GM12891 (cell line): Measurements from ENCODE around the gene SMARCC2.

Source experiments
- PAX5 ChIP-seq: IDR thresholded peaks from 2 replicates; pipeline ENCODE4 v1.6.1; 2011; ENCODE audit warnings: low read length, moderate library complexity, mild to moderate bottlenecking; ENCODE audit not compliant: insufficient read depth, severe bottlenecking
- POLR2A ChIP-seq: IDR thresholded peaks from 2 replicates; pipeline ENCODE4 v1.6.1; 2011; ENCODE audit warnings: low read depth, low read length, control low read depth
- POLR2AphosphoS5 ChIP-seq: IDR thresholded peaks from 2 replicates; pipeline ENCODE4 v1.6.1; 2011; ENCODE audit warnings: low read depth, low read length, control low read depth
- TAF1 ChIP-seq: IDR thresholded peaks from 2 replicates; pipeline ENCODE4 v1.6.1; 2011; ENCODE audit warnings: low read depth, low read length, control low read depth

DNA sequence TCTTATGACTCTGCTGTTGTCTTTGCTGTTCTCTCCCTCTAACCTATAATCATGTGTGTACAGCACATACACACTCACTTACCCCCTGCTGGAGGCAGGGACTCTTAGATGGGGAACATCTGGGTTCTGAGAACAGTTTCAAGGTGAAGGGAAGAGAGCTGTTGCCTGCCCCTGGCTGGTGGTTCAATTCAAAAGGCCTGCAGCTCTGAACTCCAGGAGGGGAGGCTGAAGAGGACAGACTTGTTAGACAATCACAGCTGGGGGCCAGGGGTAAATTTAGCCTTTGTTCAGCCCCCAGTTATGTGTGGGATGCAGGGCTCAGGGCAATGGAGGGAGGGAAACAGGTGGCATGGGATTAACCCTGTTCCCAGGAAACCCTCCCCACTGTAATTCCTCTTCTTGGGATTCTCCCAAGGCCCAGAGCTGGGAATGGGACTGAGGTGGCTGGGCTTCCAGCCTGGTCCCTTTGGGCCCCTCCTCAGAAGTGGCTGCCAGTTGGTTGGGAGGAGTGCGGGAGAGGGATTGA lies 35.0 kb downstream of the SMARCC2 start:
- no peak for TF ChIP-seq POLR2A
- no peak for TF ChIP-seq TAF1
- TF ChIP-seq POLR2AphosphoS5 = no peak
- TF ChIP-seq PAX5 = no peak
